HCT116 (cell line): ENCODE data around the gene PCDH9. TPM values are rescaled to one million over a fixed set of nuclear protein-coding genes. Genes with fewer than 3 reads are reported as not detected.

Experiments
- ATAC-seq: fragments of 200-7000 bp; cut with Tn5 transposase; 2 replicates; pipeline ENCODE4 v1.9.1; 2020; ENCODE audit warnings: mild to moderate bottlenecking, moderate library complexity
- BruUV-seq: library from RNA; stranded (reverse); fragments of 400-500 nt; replicated peaks from 2 replicates; lab custom pipeline; 2021; lab: Mats Ljungman, UMichigan
- CTCF ChIA-PET: fragments of 300-600 bp; sonication (Branson Sonifier 250); formaldehyde crosslinking; loops from one replicate; lab custom pipeline; 2021; ENCODE audit warnings: antibody characterized with exemption; lab: Charles Lee
- POLR2A ChIA-PET: fragments of 300-600, 350-600 bp; sonication (Branson Sonifier 250); formaldehyde crosslinking; loops from one replicate; lab custom pipeline; 2021; ENCODE audit warnings: antibody characterized with exemption; lab: Charles Lee
- RAD21 ChIA-PET, 2 experiments: fragments of 300-600 bp; sonication (Branson Sonifier 250); formaldehyde crosslinking; loops; one replicate each; lab custom pipeline; 2023; ENCODE audit warnings: low total read pairs in 2 of 2; ENCODE audit not compliant: uncharacterized antibody in 2 of 2, unreplicated experiment in 2 of 2, low non-redundant PET in 1 of 2; lab: Charles Lee
- DNase-seq: peaks from one replicate; pipeline ENCODE4 v3.0.0-alpha.2; 2010; ENCODE audit warnings: low read depth, low spot score
- H2AFZ ChIP-seq: fragments of 200-600 bp; shearing (Covaris generic), sonication (generic); 2 replicates; pipeline ENCODE4 v1.6.1; 2017; ENCODE audit warnings: low read depth, mixed run types, mixed read lengths, antibody characterized with exemption, low read length; ENCODE audit not compliant: poor library complexity, severe bottlenecking
- H3K27ac ChIP-seq: 2 replicates; pipeline ENCODE4 v1.5.1; 2012; ENCODE audit warnings: low read depth, low read length
- H3K27me3 ChIP-seq: fragments of 200-600 bp; sonication (generic); 2 replicates; pipeline ENCODE4 v1.6.1; 2016; ENCODE audit warnings: mixed run types, low read length, mixed read lengths; ENCODE audit not compliant: insufficient read depth
- H3K36me3 ChIP-seq, 2 experiments: fragments of 200-500 bp in 1 of 2; fragments of 200-600 bp in 1 of 2; sonication (Bioruptor generic) in 1 of 2; sonication (generic) in 1 of 2; 2 replicates each; pipeline versions ENCODE4 v1.5.1 to v1.6.1; 2014 to 2016; ENCODE audit warnings: low read length in 2 of 2, inconsistent platforms in 1 of 2, mixed read lengths in 1 of 2, mixed run types in 1 of 2; ENCODE audit not compliant: insufficient read depth in 2 of 2, control insufficient read depth in 1 of 2
- H3K4me1 ChIP-seq, 2 experiments: fragments of 200-600 bp in 1 of 2; sonication (generic) in 1 of 2; 2 replicates each; pipeline versions ENCODE4 v1.5.1 to v1.6.1; 2012 to 2017; ENCODE audit warnings: low read length in 2 of 2, inconsistent platforms in 1 of 2, mild to moderate bottlenecking in 1 of 2, mixed read lengths in 1 of 2, mixed run types in 1 of 2, moderate library complexity in 1 of 2; ENCODE audit not compliant: insufficient read depth in 2 of 2, control insufficient read depth in 1 of 2
- H3K4me2 ChIP-seq: fragments of 200-600 bp; sonication (generic); 2 replicates; pipeline ENCODE4 v1.6.1; 2017; ENCODE audit warnings: mixed run types, low read length, mixed read lengths
- H3K4me3 ChIP-seq, 2 experiments: fragments of 200-600 bp in 1 of 2; sonication (generic) in 1 of 2; replicated peaks in 1 of 2; 2 replicates each; pipeline ENCODE4 v1.5.1; 2011 to 2016; ENCODE audit warnings: low read length in 2 of 2, control low read depth in 1 of 2, low read depth in 1 of 2, mild to moderate bottlenecking in 1 of 2, mixed read lengths in 1 of 2, mixed run types in 1 of 2
- H3K79me2 ChIP-seq: fragments of 200-600 bp; sonication (generic); 2 replicates; pipeline ENCODE4 v1.6.1; 2017; ENCODE audit warnings: mild to moderate bottlenecking, mixed run types, low read length, moderate library complexity, mixed read lengths; ENCODE audit not compliant: insufficient read depth
- H3K9ac ChIP-seq: fragments of 200-600 bp; sonication (generic); 2 replicates; pipeline ENCODE4 v1.6.1; 2016; ENCODE audit warnings: low read length, mixed read lengths
- H3K9me2 ChIP-seq: fragments of 200-600 bp; sonication (generic), shearing (Covaris generic); 2 replicates; pipeline ENCODE4 v1.6.1; 2017; ENCODE audit warnings: mixed run types, mild to moderate bottlenecking, moderate library complexity; ENCODE audit not compliant: insufficient read depth
- H3K9me3 ChIP-seq, 2 experiments: fragments of 200-500 bp in 1 of 2; fragments of 200-600 bp in 1 of 2; sonication (Bioruptor generic) in 1 of 2; sonication (generic) in 1 of 2; 2 replicates each; pipeline ENCODE4 v1.6.1; 2014 to 2017; ENCODE audit warnings: low read length in 2 of 2, mixed read lengths in 2 of 2, inconsistent platforms in 1 of 2, low read depth in 1 of 2, mild to moderate bottlenecking in 1 of 2, mixed run types in 1 of 2, moderate library complexity in 1 of 2; ENCODE audit not compliant: control insufficient read depth in 1 of 2, insufficient read depth in 1 of 2
- H4K20me1 ChIP-seq: fragments of 200-600 bp; sonication (generic), shearing (Covaris generic); 2 replicates; pipeline ENCODE4 v1.6.1; 2017; ENCODE audit warnings: mixed run types, mild to moderate bottlenecking, moderate library complexity; ENCODE audit not compliant: insufficient read depth
- CBX3 ChIP-seq: IDR thresholded peaks from 2 replicates; pipeline ENCODE4 v1.6.1; 2012; ENCODE audit warnings: low read depth
- CTCF ChIP-seq, 3 experiments: fragments of 200-600 bp in 1 of 3; sonication (generic) in 1 of 3; IDR thresholded peaks in 2 of 3; conservative IDR thresholded peaks in 1 of 3; 2 replicates each; pipeline ENCODE4 v1.5.1; 2012 to 2017; ENCODE audit warnings: low read depth in 2 of 3, low read length in 2 of 3, antibody characterized with exemption in 1 of 3, borderline replicate concordance in 1 of 3, control low read depth in 1 of 3, mild to moderate bottlenecking in 1 of 3, mixed read lengths in 1 of 3, mixed run types in 1 of 3, moderate library complexity in 1 of 3; ENCODE audit not compliant: insufficient read depth in 1 of 3
- RAD21 ChIP-seq: IDR thresholded peaks from 2 replicates; pipeline ENCODE4 v1.6.1; 2012; ENCODE audit warnings: low read depth, mild to moderate bottlenecking
- REST ChIP-seq: IDR thresholded peaks from 2 replicates; pipeline ENCODE4 v1.6.1; 2012; ENCODE audit warnings: low read depth
- SRF ChIP-seq: IDR thresholded peaks from 2 replicates; pipeline ENCODE4 v1.6.1; 2012; ENCODE audit warnings: low read depth
- TCF7L2 ChIP-seq: IDR thresholded peaks from 2 replicates; pipeline ENCODE4 v1.7.0; 2011; ENCODE audit warnings: borderline replicate concordance, inconsistent platforms; ENCODE audit not compliant: insufficient read depth, insufficient read length; ENCODE audit errors: extremely low read depth
- YY1 ChIP-seq: IDR thresholded peaks from 2 replicates; pipeline ENCODE4 v1.6.1; 2011; ENCODE audit warnings: low read length, low read depth, moderate library complexity, mild to moderate bottlenecking; ENCODE audit not compliant: insufficient replicate concordance; ENCODE audit errors: extremely low read depth
- intact Hi-C: fragments of 100-400 bp; cut with micrococcal nuclease; formaldehyde crosslinking; loops from 2 replicates; pipeline ENCODE4 v1.10.0; 2022
- total RNA-seq: library from RNA; stranded (reverse); gene quantifications from one replicate; pipeline ENCODE4 v1.2.1, GENCODE V29; 2021; ENCODE audit not compliant: unreplicated experiment

The PCDH9 gene
- total RNA-seq, 1 experiment from 2014 or later, result 0.02 TPM

- Histone ChIP-seq H3K9ac (no peak overlapping the region), H3K27ac (no peak overlapping the region), H3K36me3 (no peaks in the 10 kb centered on the region; a peak in 1 of 4 replicates), H3K4me2 (no peak overlapping the region), H3K79me2 (no peaks in the 10 kb centered on the region), H3K9me3 (no peaks in the 10 kb centered on the region), H2AFZ (no peak overlapping the region), H4K20me1 (no peaks in the 10 kb centered on the region; the same call in 1 of the 2 replicates), H3K4me1 (no peaks in the 10 kb centered on the region), H3K9me2 (no peaks in the 10 kb centered on the region), H3K27me3 (no peaks in the 10 kb centered on the region), H3K4me3 (no peak overlapping the region)
- intact Hi-C loops, result no loop called here
- POLR2A ChIA-PET, result no interaction called here
- TF ChIP-seq TCF7L2 (no peak), SRF (no peak), YY1 (no peak), CTCF (IDR thresholded peaks at IDR 0.05 in 2 of 3, conservative IDR thresholded peaks at IDR 0.05 in 1 of 3; ENCODE audit: borderline replicate concordance in 1 of 3, insufficient read depth in 1 of 3, low read depth in 2 of 3, low read length in 2 of 3) (no peak), REST (no peak), RAD21 (no peak), CBX3 (no peak)
- DNase-seq, result no peak
- ATAC-seq, result no peak
- RAD21 ChIA-PET, result no interaction called here
- BruUV-seq, result no TSS peak
- CTCF ChIA-PET, result no interaction called here
These were observed 392.9 kb downstream of the PCDH9 start for GRCh38 chr13:66837246-66837645.
